Thymus (tissue), 11 donors: ENCODE results near the gene EP300. TPM values are rescaled to one million over a fixed set of nuclear protein-coding genes. Genes with fewer than 3 reads are reported as not detected.
A peak's percentile ranks its signal among the peaks of the same experiment; 100 is the strongest.
"Not testable (repeated sequence)": the region's sequence is repeated elsewhere in the genome, so short reads cannot be mapped to it uniquely, and the experiment has no call there.

Source experiments
- DNase-seq, 9 donors: peaks; one replicate each; pipeline ENCODE4 v3.0.0-alpha.2; 2013; ENCODE audit warnings: low spot score in 9 of 9, low read depth in 6 of 9, missing footprints in 1 of 9
- H3K27ac ChIP-seq, 2 donors: one replicate each; pipeline ENCODE4 v1.5.1; 2013; ENCODE audit warnings: control low read depth in 1 of 2, low read depth in 1 of 2, low read length in 1 of 2, mild to moderate bottlenecking in 1 of 2, moderate library complexity in 1 of 2
- H3K27me3 ChIP-seq, 2 donors: one replicate each; pipeline ENCODE4 v1.5.1; 2013; ENCODE audit warnings: low read length in 1 of 2; ENCODE audit not compliant: control insufficient read depth in 2 of 2, insufficient read depth in 1 of 2
- H3K36me3 ChIP-seq, 2 donors: one replicate each; pipeline ENCODE4 v1.5.1; 2013; ENCODE audit warnings: low read length in 1 of 2, mild to moderate bottlenecking in 1 of 2, moderate library complexity in 1 of 2; ENCODE audit not compliant: control insufficient read depth in 2 of 2, insufficient read depth in 2 of 2
- H3K4me1 ChIP-seq, 2 donors: one replicate each; pipeline ENCODE4 v1.5.1; 2013; ENCODE audit warnings: low read length in 2 of 2; ENCODE audit not compliant: control insufficient read depth in 2 of 2, insufficient read depth in 2 of 2
- H3K4me3 ChIP-seq, 2 donors: one replicate each; pipeline ENCODE4 v1.5.1; 2013; ENCODE audit warnings: low read length in 2 of 2, control low read depth in 1 of 2, mild to moderate bottlenecking in 1 of 2
- H3K9me3 ChIP-seq, 2 donors: one replicate each; pipeline ENCODE4 v1.5.1; 2013; ENCODE audit warnings: low read length in 1 of 2, mild to moderate bottlenecking in 1 of 2; ENCODE audit not compliant: control insufficient read depth in 2 of 2, insufficient read depth in 1 of 2
- WGBS: extraction: QIAGEN DNeasy Blood & Tissue Kit; methylation state at CpG from one replicate; pipeline ENCODE4 v1.1.7; 2013; 5-methylcytosine and 5-hydroxymethylcytosine counted together
- polyA plus RNA-seq: library from polyadenylated mRNA; stranded (reverse); fragments of 200-250 nt; gene quantifications from one replicate; pipeline ENCODE4 v1.2.3, GENCODE V29; 2013
- total RNA-seq: library from RNA; stranded (reverse); fragments of 120-200 nt; gene quantifications from one replicate; pipeline ENCODE4 v1.2.4, GENCODE V29; 2013
- donor health status: healthy.

Gene EP300
- total and polyA plus RNA-seq, 2 donors: 11.1 to 17.1 TPM

GRCh38 chr22:41157083-41157482 lies 64.7 kb downstream of the EP300 start:
- no peak for DNase-seq
- no peak overlapping the region for H3K27ac ChIP-seq
- no peaks in the 10 kb centered on the region for H3K27me3 ChIP-seq
- H3K4me1 ChIP-seq: no peaks in the 10 kb centered on the region
- no peaks in the 10 kb centered on the region for H3K9me3 ChIP-seq
- H3K4me3 ChIP-seq: no peak overlapping the region
- H3K36me3 ChIP-seq: peaks cover 66 to 98% of the 10 kb centered on the region in 2 donors
- 96% methylated on average over 4 of the region's 4 CpGs for WGBS

- WGBS: 97% methylated on average over 8 of the region's 8 CpGs
- Histone ChIP-seq H3K9me3 (no peaks in the 10 kb centered on the region), H3K27me3 (no peaks in the 10 kb centered on the region), H3K36me3 (peaks cover 61 to 86% of the 10 kb centered on the region in 2 donors), H3K4me3 (no peak overlapping the region), H3K27ac (no peak overlapping the region), H3K4me1 (no peaks in the 10 kb centered on the region)
- no peak for DNase-seq
These were observed 76.8 kb downstream of the EP300 start for GRCh38 chr22:41169157-41169556.

GRCh38 chr22:41171996-41172395 lies 79.6 kb downstream of the EP300 start:
- H3K9me3 ChIP-seq: no peaks in the 10 kb centered on the region
- 96% methylated on average over 3 of the region's 3 CpGs for WGBS
- peaks cover 71 to 92% of the 10 kb centered on the region in 2 donors for H3K36me3 ChIP-seq
- no peaks in the 10 kb centered on the region for H3K27me3 ChIP-seq
- DNase-seq: no peak
- H3K27ac ChIP-seq: no peak overlapping the region
- H3K4me1 ChIP-seq: no peaks in the 10 kb centered on the region
- H3K4me3 ChIP-seq: no peak overlapping the region

- H3K27me3 ChIP-seq: no peaks in the 10 kb centered on the region
- H3K9me3 ChIP-seq: no peaks in the 10 kb centered on the region
- peaks cover 73 to 91% of the 10 kb centered on the region in 2 donors for H3K36me3 ChIP-seq
- H3K4me1 ChIP-seq: no peaks in the 10 kb centered on the region
- no peak overlapping the region for H3K4me3 ChIP-seq
- peak in 4 of 9 donors; percentile 2 to 33 (median 12) for DNase-seq
- H3K27ac ChIP-seq: no peak overlapping the region
- 81% methylated on average over 2 of the region's 2 CpGs for WGBS
These were observed 83.2 kb downstream of the EP300 start for GRCh38 chr22:41175546-41175945.

GRCh38 chr22:41177040-41177621 lies 84.7 kb downstream of the EP300 start:
- H3K27me3 ChIP-seq: no peaks in the 10 kb centered on the region
- peaks cover 0 to 3% of the 10 kb centered on the region in 2 donors for H3K9me3 ChIP-seq
- H3K36me3 ChIP-seq: peaks cover 61 to 77% of the 10 kb centered on the region in 2 donors
- H3K27ac ChIP-seq: no peak overlapping the region
- no peak overlapping the region for H3K4me3 ChIP-seq
- H3K4me1 ChIP-seq: no peaks in the 10 kb centered on the region
- WGBS: 98% methylated on average over 15 of the region's 15 CpGs
- no peak for DNase-seq

GRCh38 chr22:41177622-41178424 lies 85.4 kb downstream of the EP300 start:
- Histone ChIP-seq H3K4me3 (no peak overlapping the region), H3K27me3 (no peaks in the 10 kb centered on the region), H3K4me1 (no peaks in the 10 kb centered on the region), H3K36me3 (peaks cover 57 to 70% of the 10 kb centered on the region in 2 donors), H3K9me3 (peaks cover 0 to 3% of the 10 kb centered on the region in 2 donors), H3K27ac (no peak overlapping the region)
- WGBS: 97% methylated on average over 9 of the region's 9 CpGs
- DNase-seq: no peak

- Histone ChIP-seq H3K27me3 (no peaks in the 10 kb centered on the region), H3K9me3 (peaks cover 0 to 3% of the 10 kb centered on the region in 2 donors), H3K27ac (no peak overlapping the region), H3K4me1 (no peaks in the 10 kb centered on the region), H3K4me3 (no peak overlapping the region), H3K36me3 (peaks cover 52 to 63% of the 10 kb centered on the region in 2 donors)
- no peak for DNase-seq
- WGBS: 96% methylated on average over 8 of the region's 8 CpGs
These were observed 86.1 kb downstream of the EP300 start for GRCh38 chr22:41178425-41178975.

- H3K27ac ChIP-seq, H3K4me1 ChIP-seq, H3K27me3 ChIP-seq, H3K9me3 ChIP-seq, DNase-seq, H3K4me3 ChIP-seq: not testable (repeated sequence)
- over 99% methylated on average over 6 of the region's 6 CpGs for WGBS
- peaks cover 40 to 46% of the 10 kb centered on the region in 2 donors for H3K36me3 ChIP-seq
These were observed 88.0 kb downstream of the EP300 start for GRCh38 chr22:41180362-41180761.

GRCh38 chr22:41180926-41181325 lies 88.5 kb downstream of the EP300 start:
- H3K4me1 ChIP-seq: no peaks in the 10 kb centered on the region
- H3K4me3 ChIP-seq: no peak overlapping the region
- peaks cover 35 to 41% of the 10 kb centered on the region in 2 donors for H3K36me3 ChIP-seq
- no peak for DNase-seq
- no peaks in the 10 kb centered on the region for H3K27me3 ChIP-seq
- peaks cover 0 to 3% of the 10 kb centered on the region in 2 donors for H3K9me3 ChIP-seq
- WGBS: 96% methylated on average over 3 of the region's 3 CpGs
- H3K27ac ChIP-seq: no peak overlapping the region
